Neural cell (in vitro differentiated cells): ENCODE results near the gene SS18L1. TPM values are rescaled to one million over a fixed set of nuclear protein-coding genes. Genes with fewer than 3 reads are reported as not detected.

Experiments used
- H2AFZ ChIP-seq: fragments of 200-600, 300-800 bp; sonication (generic), shearing (Covaris generic); 2 replicates; pipeline ENCODE4 v1.6.0; 2014; ENCODE audit warnings: low read depth, mild to moderate bottlenecking, antibody characterized with exemption, low read length, moderate library complexity
- H3F3A ChIP-seq: fragments of 200-600 bp; shearing (Covaris generic); 2 replicates; pipeline ENCODE4 v1.6.1; 2016; ENCODE audit warnings: mild to moderate bottlenecking, moderate library complexity, mixed read lengths, antibody characterized with exemption, low read length; ENCODE audit not compliant: insufficient read depth, poor library complexity, severe bottlenecking
- H3K27ac ChIP-seq: fragments of 200-600, 300-800 bp; sonication (generic), shearing (Covaris generic); 2 replicates; pipeline ENCODE4 v1.5.1; 2014; ENCODE audit warnings: mild to moderate bottlenecking, low read length, moderate library complexity
- H3K27me3 ChIP-seq: fragments of 300-800, 200-600 bp; sonication (generic), shearing (Covaris generic); 2 replicates; pipeline ENCODE4 v1.6.0; 2014; ENCODE audit warnings: mild to moderate bottlenecking, low read depth, low read length, moderate library complexity; ENCODE audit not compliant: insufficient read depth
- H3K36me3 ChIP-seq: fragments of 300-800, 200-600 bp; sonication (generic), shearing (Covaris generic); 2 replicates; pipeline ENCODE4 v1.5.1; 2014; ENCODE audit warnings: mild to moderate bottlenecking, antibody characterized with exemption, low read length, moderate library complexity; ENCODE audit not compliant: insufficient read depth
- H3K4me2 ChIP-seq: fragments of 300-800, 200-600 bp; sonication (generic), shearing (Covaris generic); 2 replicates; pipeline ENCODE4 v1.6.0; 2014; ENCODE audit warnings: mild to moderate bottlenecking, low read length
- H3K4me3 ChIP-seq: fragments of 300-800, 200-600 bp; sonication (generic), shearing (Covaris generic); 2 replicates; pipeline ENCODE4 v1.5.1; 2014; ENCODE audit warnings: mild to moderate bottlenecking, low read length, moderate library complexity
- H3K79me2 ChIP-seq: fragments of 200-600 bp; shearing (Covaris generic); replicated peaks from 2 replicates; pipeline ENCODE4 v1.6.0; 2014; ENCODE audit warnings: mild to moderate bottlenecking, low read length, moderate library complexity; ENCODE audit not compliant: insufficient read depth
- H3K9ac ChIP-seq: fragments of 300-800, 200-600 bp; sonication (generic), shearing (Covaris generic); 2 replicates; pipeline ENCODE4 v1.6.1; 2016; ENCODE audit warnings: mild to moderate bottlenecking, low read length, mixed read lengths
- H3K9me2 ChIP-seq: fragments of 200-600 bp; shearing (Covaris generic); 2 replicates; pipeline ENCODE4 v1.6.1; 2016; ENCODE audit warnings: mild to moderate bottlenecking, low read length, mixed read lengths; ENCODE audit not compliant: insufficient read depth
- H3K9me3 ChIP-seq: fragments of 200-600, 300-800 bp; sonication (generic), shearing (Covaris generic); 2 replicates; pipeline ENCODE4 v1.6.1; 2016; ENCODE audit warnings: mild to moderate bottlenecking, mixed run types, low read length, moderate library complexity, mixed read lengths
- H4K20me1 ChIP-seq: fragments of 200-600 bp; shearing (Covaris generic); 2 replicates; pipeline ENCODE4 v1.6.1; 2016; ENCODE audit warnings: mild to moderate bottlenecking, mixed run types; ENCODE audit not compliant: insufficient read depth
- EP300 ChIP-seq: fragments of 450-650 bp; conservative IDR thresholded peaks from 2 replicates; pipeline ENCODE4 v1.6.1; 2014; ENCODE audit warnings: antibody characterized with exemption, mild to moderate bottlenecking, moderate library complexity; ENCODE audit not compliant: poor library complexity, severe bottlenecking
- EZH2 ChIP-seq: fragments of 200-600, 300-800 bp; shearing (Covaris generic), sonication (generic); IDR thresholded peaks from 2 replicates; pipeline ENCODE4 v1.6.1; 2014; ENCODE audit warnings: antibody characterized with exemption, low read length, borderline replicate concordance, mild to moderate bottlenecking; ENCODE audit not compliant: insufficient read depth, poor library complexity, severe bottlenecking
- MXI1 ChIP-seq: fragments of 450-650 bp; conservative IDR thresholded peaks from 2 replicates; pipeline ENCODE4 v1.6.1; 2014; ENCODE audit warnings: antibody characterized with exemption, mild to moderate bottlenecking; ENCODE audit not compliant: poor library complexity, severe bottlenecking
- POLR2AphosphoS5 ChIP-seq: IDR thresholded peaks from 2 replicates; pipeline ENCODE4 v1.6.1; 2012
- RAD21 ChIP-seq: fragments of 450-650 bp; conservative IDR thresholded peaks from 2 replicates; pipeline ENCODE4 v1.6.1; 2014; ENCODE audit warnings: antibody characterized with exemption, mild to moderate bottlenecking, moderate library complexity
- SMC3 ChIP-seq: fragments of 450-650 bp; conservative IDR thresholded peaks from 2 replicates; pipeline ENCODE4 v1.6.1; 2014; ENCODE audit warnings: antibody characterized with exemption, mild to moderate bottlenecking, moderate library complexity; ENCODE audit not compliant: poor library complexity
- TAF1 ChIP-seq: IDR thresholded peaks from 2 replicates; pipeline ENCODE4 v1.6.1; 2012; ENCODE audit warnings: low read depth
- polyA plus RNA-seq: library from polyadenylated mRNA; depleted of rRNA; stranded (reverse); fragments of >200 nt; gene quantifications from 2 replicates; pipeline ENCODE4 v1.2.3, GENCODE V29; 2014
- TF ChIP-seq, protein P1 (sequence below): IDR thresholded peaks from 2 replicates; pipeline ENCODE4 v1.6.1; 2012; ENCODE audit warnings: borderline replicate concordance
- TF ChIP-seq, protein P2 (sequence below): fragments of 450-650 bp; IDR thresholded peaks from 2 replicates; pipeline ENCODE4 v1.5.1; 2014; ENCODE audit warnings: antibody characterized with exemption, mild to moderate bottlenecking, moderate library complexity; ENCODE audit not compliant: poor library complexity, severe bottlenecking

Gene SS18L1
- polyA plus RNA-seq, 1 donor from 2014 or later, result 117 TPM

DNA sequence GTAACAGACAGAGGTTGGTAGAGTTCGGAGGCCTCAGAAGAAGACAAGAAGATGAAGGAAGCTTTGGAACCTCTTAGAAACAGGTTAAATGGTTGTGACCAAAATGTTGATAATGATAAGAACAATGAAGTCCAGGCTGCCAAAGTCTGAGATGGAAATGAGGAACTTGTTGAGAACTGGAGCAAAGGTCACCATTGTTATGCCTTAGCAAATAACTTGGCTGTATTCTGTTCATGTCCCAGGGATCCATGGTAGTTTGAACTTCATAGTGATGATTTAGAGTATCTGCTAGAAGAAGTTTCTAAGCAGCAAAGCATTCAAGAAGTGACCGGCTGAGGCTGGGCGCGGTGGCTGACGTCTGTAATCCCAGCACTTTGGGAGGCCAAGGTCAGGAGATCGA is 32.4 kb upstream of the SS18L1 start:
- H3K36me3 ChIP-seq, result no peaks in the 10 kb centered on the region
- no peaks in the 10 kb centered on the region for H3K79me2 ChIP-seq
- H4K20me1 ChIP-seq, result no peaks in the 10 kb centered on the region
- H3K9ac ChIP-seq, result no peak overlapping the region
- H3K27ac ChIP-seq, result no peak overlapping the region
- no peak overlapping the region for H3K4me3 ChIP-seq
- no peaks in the 10 kb centered on the region for H3F3A ChIP-seq
- peaks cover 7% of the 10 kb centered on the region for H3K9me3 ChIP-seq
- H3K9me2 ChIP-seq, result no peaks in the 10 kb centered on the region
- H2AFZ ChIP-seq, result no peak overlapping the region
- no peaks in the 10 kb centered on the region for H3K27me3 ChIP-seq
- no peak overlapping the region for H3K4me2 ChIP-seq
- TF ChIP-seq, protein P1, sequence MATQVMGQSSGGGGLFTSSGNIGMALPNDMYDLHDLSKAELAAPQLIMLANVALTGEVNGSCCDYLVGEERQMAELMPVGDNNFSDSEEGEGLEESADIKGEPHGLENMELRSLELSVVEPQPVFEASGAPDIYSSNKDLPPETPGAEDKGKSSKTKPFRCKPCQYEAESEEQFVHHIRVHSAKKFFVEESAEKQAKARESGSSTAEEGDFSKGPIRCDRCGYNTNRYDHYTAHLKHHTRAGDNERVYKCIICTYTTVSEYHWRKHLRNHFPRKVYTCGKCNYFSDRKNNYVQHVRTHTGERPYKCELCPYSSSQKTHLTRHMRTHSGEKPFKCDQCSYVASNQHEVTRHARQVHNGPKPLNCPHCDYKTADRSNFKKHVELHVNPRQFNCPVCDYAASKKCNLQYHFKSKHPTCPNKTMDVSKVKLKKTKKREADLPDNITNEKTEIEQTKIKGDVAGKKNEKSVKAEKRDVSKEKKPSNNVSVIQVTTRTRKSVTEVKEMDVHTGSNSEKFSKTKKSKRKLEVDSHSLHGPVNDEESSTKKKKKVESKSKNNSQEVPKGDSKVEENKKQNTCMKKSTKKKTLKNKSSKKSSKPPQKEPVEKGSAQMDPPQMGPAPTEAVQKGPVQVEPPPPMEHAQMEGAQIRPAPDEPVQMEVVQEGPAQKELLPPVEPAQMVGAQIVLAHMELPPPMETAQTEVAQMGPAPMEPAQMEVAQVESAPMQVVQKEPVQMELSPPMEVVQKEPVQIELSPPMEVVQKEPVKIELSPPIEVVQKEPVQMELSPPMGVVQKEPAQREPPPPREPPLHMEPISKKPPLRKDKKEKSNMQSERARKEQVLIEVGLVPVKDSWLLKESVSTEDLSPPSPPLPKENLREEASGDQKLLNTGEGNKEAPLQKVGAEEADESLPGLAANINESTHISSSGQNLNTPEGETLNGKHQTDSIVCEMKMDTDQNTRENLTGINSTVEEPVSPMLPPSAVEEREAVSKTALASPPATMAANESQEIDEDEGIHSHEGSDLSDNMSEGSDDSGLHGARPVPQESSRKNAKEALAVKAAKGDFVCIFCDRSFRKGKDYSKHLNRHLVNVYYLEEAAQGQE, result no peak
- TF ChIP-seq TAF1, result no peak
- no peak for TF ChIP-seq MXI1
- no peak for TF ChIP-seq SMC3
- TF ChIP-seq EP300, result no peak
- TF ChIP-seq EZH2, result no peak
- no peak for TF ChIP-seq POLR2AphosphoS5
- TF ChIP-seq RAD21, result no peak
- TF ChIP-seq, protein P2, sequence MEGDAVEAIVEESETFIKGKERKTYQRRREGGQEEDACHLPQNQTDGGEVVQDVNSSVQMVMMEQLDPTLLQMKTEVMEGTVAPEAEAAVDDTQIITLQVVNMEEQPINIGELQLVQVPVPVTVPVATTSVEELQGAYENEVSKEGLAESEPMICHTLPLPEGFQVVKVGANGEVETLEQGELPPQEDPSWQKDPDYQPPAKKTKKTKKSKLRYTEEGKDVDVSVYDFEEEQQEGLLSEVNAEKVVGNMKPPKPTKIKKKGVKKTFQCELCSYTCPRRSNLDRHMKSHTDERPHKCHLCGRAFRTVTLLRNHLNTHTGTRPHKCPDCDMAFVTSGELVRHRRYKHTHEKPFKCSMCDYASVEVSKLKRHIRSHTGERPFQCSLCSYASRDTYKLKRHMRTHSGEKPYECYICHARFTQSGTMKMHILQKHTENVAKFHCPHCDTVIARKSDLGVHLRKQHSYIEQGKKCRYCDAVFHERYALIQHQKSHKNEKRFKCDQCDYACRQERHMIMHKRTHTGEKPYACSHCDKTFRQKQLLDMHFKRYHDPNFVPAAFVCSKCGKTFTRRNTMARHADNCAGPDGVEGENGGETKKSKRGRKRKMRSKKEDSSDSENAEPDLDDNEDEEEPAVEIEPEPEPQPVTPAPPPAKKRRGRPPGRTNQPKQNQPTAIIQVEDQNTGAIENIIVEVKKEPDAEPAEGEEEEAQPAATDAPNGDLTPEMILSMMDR, result no peak

DNA sequence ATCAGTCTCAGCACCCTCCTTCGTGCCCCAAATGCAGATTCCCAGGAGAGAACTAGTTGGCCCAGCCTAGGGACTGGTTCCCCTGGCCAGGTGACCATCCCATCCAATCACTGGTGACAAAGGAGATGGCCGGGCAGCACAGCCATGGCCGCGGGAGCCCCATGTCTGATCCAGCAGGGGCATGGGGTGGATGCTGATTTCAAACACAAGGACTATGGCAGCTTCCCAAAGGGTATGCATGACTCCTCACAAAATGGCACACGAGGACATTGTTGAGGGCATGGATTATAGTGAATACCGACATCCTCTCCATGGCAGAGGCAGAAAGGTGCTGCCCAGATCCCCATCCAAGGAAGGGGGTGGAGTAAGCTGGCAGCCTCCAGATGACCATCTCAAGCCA is 31.2 kb upstream of the SS18L1 start:
- Histone ChIP-seq H4K20me1 (no peaks in the 10 kb centered on the region), H3K79me2 (no peaks in the 10 kb centered on the region), H2AFZ (no peak overlapping the region), H3K9me2 (no peaks in the 10 kb centered on the region), H3F3A (no peaks in the 10 kb centered on the region), H3K4me2 (no peak overlapping the region), H3K4me3 (no peak overlapping the region), H3K27me3 (no peaks in the 10 kb centered on the region), H3K36me3 (no peaks in the 10 kb centered on the region), H3K9ac (no peak overlapping the region), H3K27ac (no peak overlapping the region), H3K9me3 (peaks cover 7% of the 10 kb centered on the region)
- TF ChIP-seq, protein P2, result no peak
